Measurements from ENCODE around the gene OR2AE1. TPM values are rescaled to one million over a fixed set of nuclear protein-coding genes. Genes with fewer than 3 reads are reported as not detected.

The OR2AE1 gene
- total RNA-seq, 1 donor from 2014 or later = not detected

GRCh38 chr7:99831595-99831994 lies 45.2 kb downstream of the OR2AE1 start:
- TF ChIP-seq CTCF (conservative IDR thresholded peaks at IDR 0.05) = no peak
- no peak for DNase-seq (ENCODE audit: extremely low spot score, unreplicated experiment)
- H3K9me3 Mint-ChIP-seq = no peaks in the 10 kb centered on the region
- no peak overlapping the region for H3K27ac Mint-ChIP-seq
- no peak overlapping the region for H3K4me3 Mint-ChIP-seq
- H3K4me1 Mint-ChIP-seq (ENCODE audit: unreplicated experiment) = peaks cover 17% of the 10 kb centered on the region
- peaks cover 3% of the 10 kb centered on the region for H3K27me3 Mint-ChIP-seq
- no peaks in the 10 kb centered on the region for H3K36me3 Mint-ChIP-seq

- H3K27me3 Mint-ChIP-seq = peaks cover 3% of the 10 kb centered on the region
- peaks cover 17% of the 10 kb centered on the region for H3K4me1 Mint-ChIP-seq (ENCODE audit: unreplicated experiment)
- H3K27ac Mint-ChIP-seq = peak overlapping the region; percentile 50
- H3K4me3 Mint-ChIP-seq = peak overlapping the region; percentile 17
- TF ChIP-seq CTCF (conservative IDR thresholded peaks at IDR 0.05) = no peak
- no peak for DNase-seq (ENCODE audit: extremely low spot score, unreplicated experiment)
- no peaks in the 10 kb centered on the region for H3K36me3 Mint-ChIP-seq
- no peaks in the 10 kb centered on the region for H3K9me3 Mint-ChIP-seq
These were observed 47.2 kb downstream of the OR2AE1 start for GRCh38 chr7:99829524-99830160.

- no peak for TF ChIP-seq CTCF (conservative IDR thresholded peaks at IDR 0.05)
- Mint-ChIP-seq H3K27ac (peak overlapping the region; percentile 50), H3K4me3 (peak overlapping the region; percentile 26)
These were observed 48.0 kb downstream of the OR2AE1 start for GRCh38 chr7:99828811-99829210.

GRCh38 chr7:99827040-99827778 lies 49.6 kb downstream of the OR2AE1 start:
- Mint-ChIP-seq H3K4me3 (no peak overlapping the region), H3K27me3 (no peaks in the 10 kb centered on the region), H3K4me1 (ENCODE audit: unreplicated experiment) (peaks cover 17% of the 10 kb centered on the region), H3K9me3 (no peaks in the 10 kb centered on the region), H3K36me3 (no peaks in the 10 kb centered on the region), H3K27ac (no peak overlapping the region)
- DNase-seq (ENCODE audit: extremely low spot score, unreplicated experiment) = no peak
- TF ChIP-seq CTCF (conservative IDR thresholded peaks at IDR 0.05) = no peak

More at GRCh38 chr7:99828811-99829210, 48.0 kb downstream of the OR2AE1 start:
- Mint-ChIP-seq H3K27me3 (peaks cover 3% of the 10 kb centered on the region), H3K4me1 (ENCODE audit: unreplicated experiment) (peaks cover 17% of the 10 kb centered on the region), H3K9me3 (no peaks in the 10 kb centered on the region), H3K36me3 (no peaks in the 10 kb centered on the region)
- DNase-seq (ENCODE audit: extremely low spot score, unreplicated experiment) = no peak

Other genes with a start within 250 kb of the OR2AE1 start
- gene CYP3A5, start 197.0 kb downstream of the OR2AE1 start, total RNA-seq (ENCODE audit: low replicate concordance) = 33.1 and 53.0 TPM in 2 replicates
- gene CYP3A7, start 141.8 kb downstream of the OR2AE1 start, total RNA-seq (ENCODE audit: low replicate concordance) = 0.46 and 2.3 TPM in 2 replicates
- 4.2 and 10.0 TPM in 2 replicates for gene CYP3A4, start 92.8 kb downstream of the OR2AE1 start, total RNA-seq (ENCODE audit: low replicate concordance)
- gene CYP3A43, start 49.0 kb downstream of the OR2AE1 start, total RNA-seq (ENCODE audit: low replicate concordance) = not detected in 2 replicates
- gene TRIM4, start 42.5 kb upstream of the OR2AE1 start, total RNA-seq (ENCODE audit: low replicate concordance) = 13.0 and 15.8 TPM in 2 replicates
- gene GJC3, start 52.6 kb upstream of the OR2AE1 start, total RNA-seq (ENCODE audit: low replicate concordance) = not detected in 2 replicates
- 0.50 and 0.60 TPM in 2 replicates for gene AZGP1, start 99.0 kb upstream of the OR2AE1 start, total RNA-seq (ENCODE audit: low replicate concordance)
- gene ZKSCAN1, start 138.6 kb upstream of the OR2AE1 start, total RNA-seq (ENCODE audit: low replicate concordance) = 157 and 170 TPM in 2 replicates
- 11.9 and 16.4 TPM in 2 replicates for gene ZSCAN21, start 172.7 kb upstream of the OR2AE1 start, total RNA-seq (ENCODE audit: low replicate concordance)
- gene ZNF3, start 204.7 kb upstream of the OR2AE1 start, total RNA-seq (ENCODE audit: low replicate concordance) = 52.8 and 66.6 TPM in 2 replicates
- gene COPS6, start 211.9 kb upstream of the OR2AE1 start, total RNA-seq (ENCODE audit: low replicate concordance) = 87.0 and 120 TPM in 2 replicates
- gene MCM7, start 224.4 kb upstream of the OR2AE1 start, total RNA-seq (ENCODE audit: low replicate concordance) = 121 and 244 TPM in 2 replicates
- 25.7 and 28.5 TPM in 2 replicates for gene AP4M1, start 224.6 kb upstream of the OR2AE1 start, total RNA-seq (ENCODE audit: low replicate concordance)
- 50.9 and 77.7 TPM in 2 replicates for gene TAF6, start 242.3 kb upstream of the OR2AE1 start, total RNA-seq (ENCODE audit: low replicate concordance)
- gene CNPY4, start 242.6 kb upstream of the OR2AE1 start, total RNA-seq (ENCODE audit: low replicate concordance) = 7.2 and 36.0 TPM in 2 replicates
- gene MBLAC1, start 249.9 kb upstream of the OR2AE1 start, total RNA-seq (ENCODE audit: low replicate concordance) = 2.7 and 2.8 TPM in 2 replicates